ENCODE data around the gene SLIT3. TPM values are rescaled to one million over a fixed set of nuclear protein-coding genes. Genes with fewer than 3 reads are reported as not detected.

Gene SLIT3
- total RNA-seq, 4 donors from 2014 or later = 0.97 to 6.1 (median 3.4) TPM

GRCh38 chr5:168781941-168782571 is 518.9 kb downstream of the SLIT3 start:
- Histone ChIP-seq H3K4me3 (no peak overlapping the region), H3K9me3 (no peaks in the 10 kb centered on the region), H3K4me1 (no peaks in the 10 kb centered on the region), H3K27ac (no peak overlapping the region), H3K27me3 (no peaks in the 10 kb centered on the region), H3K36me3 (no peaks in the 10 kb centered on the region)
- intact Hi-C loops (cut with DNase I; ENCODE audit: low total_unique reads) = no loop called here
- ATAC-seq = no peak
- no peak for TF ChIP-seq CTCF (IDR thresholded peaks at IDR 0.05 in 4 of 5, conservative IDR thresholded peaks at IDR 0.05 in 1 of 5)
- no peak for DNase-seq
- in situ Hi-C loops (cut with MboI; ENCODE audit: low sequenced_read_pairs in 4 of 4) = no loop called here

GRCh38 chr5:168780888-168781287 is 520.1 kb downstream of the SLIT3 start:
- intact Hi-C loops (cut with DNase I; ENCODE audit: low total_unique reads) = no loop called here
- no peak for TF ChIP-seq CTCF (IDR thresholded peaks at IDR 0.05 in 4 of 5, conservative IDR thresholded peaks at IDR 0.05 in 1 of 5)
- no peak for TF ChIP-seq POLR2A (IDR thresholded peaks at IDR 0.05)
- Histone ChIP-seq H3K27ac (no peak overlapping the region), H3K36me3 (no peaks in the 10 kb centered on the region), H3K27me3 (no peaks in the 10 kb centered on the region), H3K4me1 (no peaks in the 10 kb centered on the region), H3K4me3 (no peak overlapping the region), H3K9me3 (no peaks in the 10 kb centered on the region)
- in situ Hi-C loops (cut with MboI; ENCODE audit: low sequenced_read_pairs in 4 of 4) = no loop called here
- ATAC-seq = no peak
- no peak for DNase-seq

GRCh38 chr5:168779333-168779732 is 521.6 kb downstream of the SLIT3 start:
- H3K4me3 ChIP-seq = no peak overlapping the region
- ATAC-seq = no peak

GRCh38 chr5:168778536-168778935 is 522.4 kb downstream of the SLIT3 start:
- no peaks in the 10 kb centered on the region for H3K27me3 ChIP-seq
- DNase-seq = no peak
- no peak for ATAC-seq
- no peak for TF ChIP-seq POLR2A (IDR thresholded peaks at IDR 0.05)
- no peak for TF ChIP-seq CTCF (IDR thresholded peaks at IDR 0.05 in 4 of 5, conservative IDR thresholded peaks at IDR 0.05 in 1 of 5)
- no peak overlapping the region for H3K4me3 ChIP-seq
- in situ Hi-C loops (cut with MboI; ENCODE audit: low sequenced_read_pairs in 4 of 4) = no loop called here
- no peak overlapping the region for H3K27ac ChIP-seq
- H3K4me1 ChIP-seq = no peaks in the 10 kb centered on the region
- H3K9me3 ChIP-seq = no peaks in the 10 kb centered on the region
- H3K36me3 ChIP-seq = no peaks in the 10 kb centered on the region
- intact Hi-C loops (cut with DNase I; ENCODE audit: low total_unique reads) = no loop called here

More at GRCh38 chr5:168779333-168779732, 521.6 kb downstream of the SLIT3 start:
- in situ Hi-C loops (cut with MboI; ENCODE audit: low sequenced_read_pairs in 4 of 4) = no loop called here
- H3K9me3 ChIP-seq = no peaks in the 10 kb centered on the region
- DNase-seq = no peak
- no peaks in the 10 kb centered on the region for H3K27me3 ChIP-seq
- intact Hi-C loops (cut with DNase I; ENCODE audit: low total_unique reads) = no loop called here
- no peak overlapping the region for H3K27ac ChIP-seq
- TF ChIP-seq POLR2A (IDR thresholded peaks at IDR 0.05) (no peak), CTCF (IDR thresholded peaks at IDR 0.05 in 4 of 5, conservative IDR thresholded peaks at IDR 0.05 in 1 of 5) (no peak)
- no peaks in the 10 kb centered on the region for H3K36me3 ChIP-seq
- no peaks in the 10 kb centered on the region for H3K4me1 ChIP-seq

- intact Hi-C loops (cut with DNase I; ENCODE audit: low total_unique reads) = no loop called here
These were observed 523.3 kb downstream of the SLIT3 start for GRCh38 chr5:168777651-168778050.

More at GRCh38 chr5:168777651-168778050, 523.3 kb downstream of the SLIT3 start:
- DNase-seq = no peak
- Histone ChIP-seq H3K9me3 (no peaks in the 10 kb centered on the region), H3K36me3 (no peaks in the 10 kb centered on the region), H3K27me3 (no peaks in the 10 kb centered on the region), H3K27ac (no peak overlapping the region), H3K4me3 (no peak overlapping the region), H3K4me1 (no peaks in the 10 kb centered on the region)
- in situ Hi-C loops (cut with MboI; ENCODE audit: low sequenced_read_pairs in 4 of 4) = no loop called here
- TF ChIP-seq POLR2A (IDR thresholded peaks at IDR 0.05) = no peak
- no peak for TF ChIP-seq CTCF (IDR thresholded peaks at IDR 0.05 in 4 of 5, conservative IDR thresholded peaks at IDR 0.05 in 1 of 5)
- ATAC-seq = no peak

Measured in gastrocnemius medialis (tissue), 4 donors.